HG02571 (cell line): ENCODE data around the gene CHAT.

ENCODE experiments used
- ATAC-seq: cut with Tn5 transposase; IDR thresholded peaks from one replicate; pipeline ENCODE4 v1.9.1; 2021; ENCODE audit warnings: mild to moderate bottlenecking, moderate library complexity; ENCODE audit not compliant: unreplicated experiment

Gene CHAT

DNA sequence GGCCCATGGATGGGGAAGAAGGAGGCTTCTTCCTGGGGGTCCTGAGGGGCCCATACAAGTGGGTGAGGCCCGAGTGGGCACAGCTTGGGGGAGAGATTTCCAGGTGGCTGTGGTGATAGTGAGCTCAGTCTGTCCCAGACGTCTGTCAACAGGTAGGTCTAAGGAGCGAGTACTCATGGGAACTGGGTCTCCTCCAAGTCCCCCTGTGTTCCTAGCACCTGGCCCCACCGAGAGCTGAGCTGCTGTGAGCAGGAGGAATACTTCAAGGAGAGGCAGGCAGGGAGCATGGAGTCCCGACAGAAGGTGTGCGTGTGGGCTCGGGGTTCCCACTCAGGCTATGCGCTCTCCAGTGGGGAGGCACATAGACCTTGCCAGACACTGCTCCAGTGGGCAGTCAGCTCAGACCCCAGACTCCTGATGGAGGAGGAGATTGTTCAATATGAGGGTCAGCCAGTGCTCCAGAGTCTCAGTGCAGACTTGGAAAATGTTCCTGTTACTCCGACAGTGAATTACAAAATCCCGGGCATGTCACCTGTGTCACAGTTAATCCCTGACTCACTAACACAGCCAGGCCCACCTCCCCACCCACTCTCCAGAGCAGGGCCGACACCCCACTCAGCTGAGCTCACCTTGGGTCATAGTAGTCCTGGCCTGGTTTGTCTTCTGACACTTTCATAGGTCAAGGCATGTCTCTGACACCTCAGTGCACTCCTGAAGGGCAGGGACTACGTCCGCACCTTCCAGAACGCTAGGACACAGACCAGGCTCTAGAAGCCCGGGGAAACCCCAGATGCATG is 37.4 kb downstream of the CHAT start:
- no peak for ATAC-seq

DNA sequence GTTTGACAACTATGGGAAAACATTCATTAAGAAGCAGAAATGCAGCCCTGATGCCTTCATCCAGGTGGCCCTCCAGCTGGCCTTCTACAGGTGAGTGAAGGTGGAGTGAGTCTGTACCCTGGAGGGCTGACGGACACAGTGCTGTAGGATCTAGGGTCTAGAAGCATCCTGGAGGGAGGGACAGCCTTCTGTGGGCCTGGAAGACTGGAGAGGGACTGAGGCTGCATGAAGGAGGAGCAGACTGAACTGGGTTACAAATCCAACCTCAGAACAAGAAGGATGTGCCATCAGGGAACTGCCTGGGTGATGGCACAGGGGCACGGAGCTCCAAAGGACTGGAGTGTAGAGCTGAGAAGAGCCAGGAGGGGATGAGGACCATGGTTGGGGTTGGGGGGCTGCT is 38.1 kb downstream of the CHAT start:
- ATAC-seq = no peak

DNA sequence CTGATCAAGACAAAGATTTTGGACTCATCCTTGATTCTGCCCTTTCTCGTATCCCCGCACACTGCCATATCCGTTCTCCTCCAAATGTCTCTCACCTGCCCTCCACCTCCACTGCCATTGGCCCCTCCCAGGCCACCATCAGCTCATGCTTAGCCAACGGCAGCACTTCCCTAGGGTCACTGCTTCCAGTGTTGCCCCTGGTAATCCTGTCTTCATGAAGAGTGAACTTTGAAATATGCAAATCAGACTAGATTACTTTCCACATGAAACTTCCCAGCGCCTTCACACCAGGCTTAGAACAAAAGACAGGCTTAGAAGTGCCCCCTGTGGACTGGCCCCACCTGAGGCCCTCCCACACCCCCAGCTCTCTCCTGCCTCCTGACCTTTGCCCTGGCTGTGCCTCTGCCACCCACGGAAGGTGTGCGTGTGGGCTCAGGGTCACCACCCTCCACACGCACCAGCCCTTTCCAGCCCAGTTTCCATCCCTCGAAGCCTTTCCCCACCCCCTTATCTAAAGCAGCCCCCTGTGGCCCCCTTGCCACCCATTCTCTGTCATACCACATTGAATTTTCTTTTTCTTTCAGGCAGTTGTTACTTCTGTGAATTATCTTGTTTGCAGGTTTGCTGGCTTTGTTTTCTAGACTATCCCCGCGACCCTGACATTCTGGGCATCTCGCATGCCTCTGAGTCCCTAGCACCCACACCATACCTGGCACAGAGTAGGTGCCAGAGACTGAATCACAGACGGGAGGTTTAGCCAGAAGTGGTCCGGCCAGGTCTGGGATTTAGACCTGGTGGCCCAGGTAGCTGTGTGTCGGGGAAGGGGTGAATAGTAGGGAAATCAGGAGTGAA is 38.8 kb downstream of the CHAT start:
- no peak for ATAC-seq

DNA sequence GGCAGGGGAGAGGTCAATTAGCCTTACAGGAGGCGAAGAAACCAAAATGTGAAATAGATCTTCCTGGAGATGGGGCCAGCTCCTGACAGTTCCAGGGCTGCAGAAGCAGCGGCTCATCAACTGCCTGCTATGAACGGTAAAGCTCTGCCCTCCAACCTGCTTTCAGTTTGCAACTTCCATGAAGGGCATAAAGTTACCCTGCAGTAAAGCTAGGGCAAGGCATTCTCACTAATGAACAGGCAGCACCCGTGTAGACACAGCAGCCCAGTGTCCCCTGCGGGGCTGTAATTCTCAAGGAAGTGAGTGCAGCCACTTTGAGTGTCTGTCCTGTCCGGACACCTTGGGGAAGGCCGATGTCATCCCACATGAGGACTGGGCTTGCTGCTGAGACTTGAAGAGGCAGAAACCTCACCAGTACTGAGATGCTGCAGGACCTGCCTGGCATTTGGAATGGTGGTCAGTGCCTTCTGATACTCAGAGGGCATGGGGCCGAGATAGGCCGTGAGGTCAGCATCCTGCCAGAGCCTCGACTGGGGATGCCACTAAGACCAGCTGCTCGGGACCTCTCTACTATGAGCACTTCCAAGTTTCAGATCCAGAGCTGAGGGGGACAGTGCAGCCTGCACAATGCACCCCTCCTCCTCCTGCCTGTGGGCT is 39.6 kb downstream of the CHAT start:
- no peak for ATAC-seq

DNA sequence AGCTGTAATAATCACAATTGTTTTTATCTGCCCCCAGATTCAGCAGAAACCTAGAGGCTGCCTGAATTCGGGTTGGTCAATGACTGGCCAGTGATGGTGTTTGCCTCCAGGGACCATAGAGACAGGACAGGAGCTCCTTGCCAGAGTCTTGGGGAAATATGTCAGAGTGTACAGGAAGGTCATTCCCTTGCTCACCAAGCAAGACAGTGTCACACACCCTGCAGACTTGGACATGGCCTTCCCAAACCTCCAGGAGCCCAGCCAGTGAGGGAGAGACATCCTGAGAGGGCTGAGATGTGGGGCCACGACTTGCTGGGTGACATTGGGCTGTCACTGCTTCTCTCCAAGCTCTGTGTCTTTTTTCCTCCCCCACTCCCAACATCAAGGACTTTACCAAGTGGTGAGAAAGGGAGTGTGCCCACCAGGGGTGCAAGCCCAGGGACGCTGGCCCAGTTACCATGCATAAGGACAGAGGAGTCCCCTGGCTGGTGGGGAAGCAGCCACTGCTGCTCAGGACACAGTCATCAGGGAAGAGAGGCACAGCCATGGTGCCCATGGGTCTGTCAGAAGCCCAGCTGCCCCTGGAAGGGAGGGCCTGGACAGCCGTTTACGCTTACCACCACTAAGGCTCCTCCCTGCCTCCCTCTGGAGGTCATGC is 40.3 kb downstream of the CHAT start:
- ATAC-seq = no peak

DNA sequence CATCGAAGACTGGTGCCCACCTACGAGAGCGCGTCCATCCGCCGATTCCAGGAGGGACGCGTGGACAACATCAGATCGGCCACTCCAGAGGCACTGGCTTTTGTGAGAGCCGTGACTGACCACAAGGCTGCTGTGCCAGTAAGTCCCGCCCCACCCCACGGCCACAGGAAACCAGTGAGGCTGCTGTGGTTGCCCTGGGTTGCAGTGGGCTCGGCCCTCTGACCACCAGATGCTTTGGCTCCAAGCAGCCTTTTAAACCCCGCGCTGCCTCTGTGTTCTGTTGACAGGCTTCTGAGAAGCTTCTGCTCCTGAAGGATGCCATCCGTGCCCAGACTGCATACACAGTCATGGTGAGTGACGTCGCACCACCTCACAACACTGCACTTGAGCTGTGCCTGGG is 41.3 kb downstream of the CHAT start:
- no peak for ATAC-seq

DNA sequence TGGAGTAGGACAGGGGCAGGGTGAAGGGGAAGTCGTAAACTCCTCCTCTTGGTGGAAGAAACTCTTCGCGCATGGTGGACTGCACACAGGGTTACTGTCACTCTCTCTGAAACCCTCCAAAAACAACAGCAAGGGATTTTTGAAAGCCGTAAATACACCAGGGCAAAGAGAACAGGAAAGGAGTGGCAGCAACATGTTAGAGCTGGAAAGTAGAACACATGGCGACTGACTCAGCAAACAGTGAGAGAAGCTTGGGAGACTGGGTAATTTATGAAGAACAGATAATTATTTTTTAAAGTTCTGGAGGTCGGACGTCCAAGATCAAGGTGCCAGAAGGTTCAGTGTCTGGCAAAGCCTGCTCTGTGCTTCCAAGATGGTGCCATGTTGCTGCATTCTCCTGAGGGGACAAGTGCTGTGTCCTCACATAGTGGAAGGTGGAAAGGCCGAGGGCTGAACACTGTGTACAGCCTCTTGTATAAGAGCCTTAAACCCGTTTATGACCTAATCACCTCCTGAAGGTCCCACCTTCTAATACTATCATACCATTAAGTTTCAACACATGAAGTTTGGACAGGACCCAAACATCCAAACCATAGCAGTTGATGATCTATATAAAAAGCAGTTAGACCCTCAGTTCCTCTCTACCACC is 43.1 kb downstream of the CHAT start:
- no peak for ATAC-seq

DNA sequence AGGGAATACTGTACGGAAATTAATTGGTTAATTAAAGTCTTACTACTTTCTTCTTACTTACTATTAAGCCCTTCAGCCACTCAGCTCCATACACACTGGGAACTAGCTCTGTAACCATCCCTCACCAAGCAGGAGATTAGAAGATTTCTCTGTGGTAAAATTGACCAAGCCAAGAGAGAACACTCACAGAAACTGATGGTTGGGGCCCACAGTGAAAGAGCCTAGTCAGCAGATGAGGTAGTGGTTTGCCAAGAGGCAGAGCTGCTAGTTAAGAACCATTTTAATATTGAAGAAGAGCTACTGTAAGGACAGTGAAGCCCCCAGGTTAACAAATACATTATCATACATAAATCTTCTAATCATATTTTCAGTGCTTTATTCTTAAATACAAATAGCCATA is 43.8 kb downstream of the CHAT start:
- no peak for ATAC-seq

DNA sequence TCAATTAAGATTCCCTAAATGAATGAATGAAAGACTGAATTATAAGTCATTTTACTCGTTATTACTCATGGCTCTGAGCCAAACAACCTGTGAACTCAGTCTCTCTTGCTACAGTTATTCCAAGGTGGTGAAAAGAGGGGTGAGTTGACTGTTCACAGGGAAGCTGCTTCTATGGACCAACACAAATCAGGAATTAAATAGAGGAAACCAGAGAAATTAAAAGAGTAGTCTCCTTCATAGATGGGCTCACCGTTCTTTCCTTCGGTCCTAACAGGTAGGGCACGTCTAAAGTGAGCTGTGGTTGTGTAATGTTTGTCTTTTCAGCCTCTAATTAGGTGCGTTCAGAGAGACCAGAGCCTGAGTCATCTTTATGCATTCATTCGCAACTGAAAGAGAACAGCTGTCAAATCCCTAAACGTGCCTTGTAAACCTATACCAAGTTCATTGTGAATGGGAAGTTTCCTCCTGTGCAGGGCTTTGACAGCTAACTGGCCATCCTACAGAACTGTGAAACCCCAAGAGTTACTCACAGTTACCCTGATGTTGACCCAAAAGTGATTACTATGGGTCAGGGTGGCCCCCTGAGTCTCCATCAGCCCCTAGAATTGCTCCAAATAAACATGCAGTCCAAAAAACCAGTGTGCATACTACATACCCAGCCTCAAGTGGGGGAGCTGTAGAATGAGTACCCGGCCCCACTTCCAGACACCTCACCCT is 47.5 kb downstream of the CHAT start:
- ATAC-seq = no peak

DNA sequence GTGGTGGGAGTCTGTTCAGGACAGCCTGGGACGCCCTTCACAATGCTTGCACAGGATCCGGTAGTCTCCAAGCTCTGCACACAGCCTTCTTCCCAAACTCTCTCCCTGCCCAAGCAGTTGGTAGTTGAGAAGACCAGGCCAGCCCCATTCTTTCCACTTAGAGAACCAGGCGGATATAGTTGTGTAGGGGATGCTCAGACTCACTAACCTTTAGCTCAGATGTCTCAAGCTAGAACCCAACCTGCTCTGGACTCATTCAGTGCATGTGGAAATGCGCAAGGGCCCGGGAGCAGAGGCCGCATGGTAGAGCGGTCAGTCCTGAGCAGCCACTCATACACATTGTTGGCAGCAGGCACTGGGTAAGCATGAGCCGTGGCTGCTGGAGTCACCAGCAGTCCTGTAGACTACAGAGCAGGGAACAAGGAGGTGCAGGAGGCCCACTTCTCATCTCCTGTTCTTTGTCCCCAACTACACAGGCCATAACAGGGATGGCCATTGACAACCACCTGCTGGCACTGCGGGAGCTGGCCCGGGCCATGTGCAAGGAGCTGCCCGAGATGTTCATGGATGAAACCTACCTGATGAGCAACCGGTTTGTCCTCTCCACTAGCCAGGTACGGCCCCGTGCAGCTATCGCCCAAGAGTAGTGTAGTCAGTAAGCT is 48.5 kb downstream of the CHAT start:
- ATAC-seq = no peak

DNA sequence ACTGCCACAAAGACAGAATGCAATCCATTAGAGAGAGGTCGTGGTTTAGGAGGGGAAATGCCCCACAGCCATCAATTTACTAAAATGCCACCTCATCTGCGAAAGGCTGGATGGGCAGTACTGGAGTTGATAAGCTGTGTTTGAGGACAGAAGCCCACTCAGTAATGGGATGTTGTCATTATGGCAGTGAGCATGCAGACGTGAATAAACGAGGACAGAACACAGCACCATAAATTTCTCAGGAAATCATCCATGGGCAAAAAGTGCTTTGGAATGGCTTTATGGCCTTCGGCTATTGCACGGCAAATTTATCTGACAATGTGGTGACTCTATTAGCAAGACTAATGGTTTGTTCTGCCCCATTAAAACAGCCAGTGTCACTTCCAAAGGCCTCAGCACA is 49.8 kb downstream of the CHAT start:
- no peak for ATAC-seq

DNA sequence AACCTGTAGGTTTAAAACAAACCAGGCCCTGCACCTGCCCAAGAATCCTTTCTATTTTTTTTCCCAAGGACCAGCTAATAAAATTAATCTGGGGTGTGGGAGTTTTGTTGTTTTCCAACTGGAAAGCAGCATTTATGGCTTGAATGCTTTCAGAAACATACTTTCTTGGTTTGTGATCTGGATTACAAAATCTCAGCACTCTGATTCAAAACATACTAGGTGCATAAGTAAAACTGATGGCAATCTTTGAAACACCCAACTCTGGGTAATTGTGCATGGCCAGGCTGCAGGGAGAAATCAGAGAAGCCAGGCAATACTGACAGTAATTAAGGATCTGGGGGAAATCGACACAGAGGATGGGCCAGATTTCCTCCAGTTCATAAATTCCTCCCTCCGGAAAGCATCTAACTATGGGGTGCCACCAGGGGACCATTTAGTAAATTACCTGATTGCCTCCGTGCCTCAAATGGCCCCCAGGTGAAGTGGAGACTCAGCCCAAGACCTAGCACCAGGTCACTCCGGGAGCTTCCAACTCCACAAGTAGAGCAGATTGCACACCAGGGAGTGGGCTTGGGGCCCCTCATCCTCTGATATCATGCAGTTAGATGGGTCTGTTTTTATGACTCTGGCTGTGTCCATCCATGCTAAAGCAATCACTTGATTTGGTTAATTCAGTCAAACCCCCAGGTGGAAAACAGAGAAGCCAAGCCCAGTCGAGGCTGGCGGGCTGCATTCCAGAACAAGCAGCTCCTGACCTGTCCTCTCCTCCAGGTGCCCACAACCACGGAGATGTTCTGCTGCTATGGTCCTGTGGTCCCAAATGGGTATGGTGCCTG is 50.4 kb downstream of the CHAT start:
- ATAC-seq = no peak

DNA sequence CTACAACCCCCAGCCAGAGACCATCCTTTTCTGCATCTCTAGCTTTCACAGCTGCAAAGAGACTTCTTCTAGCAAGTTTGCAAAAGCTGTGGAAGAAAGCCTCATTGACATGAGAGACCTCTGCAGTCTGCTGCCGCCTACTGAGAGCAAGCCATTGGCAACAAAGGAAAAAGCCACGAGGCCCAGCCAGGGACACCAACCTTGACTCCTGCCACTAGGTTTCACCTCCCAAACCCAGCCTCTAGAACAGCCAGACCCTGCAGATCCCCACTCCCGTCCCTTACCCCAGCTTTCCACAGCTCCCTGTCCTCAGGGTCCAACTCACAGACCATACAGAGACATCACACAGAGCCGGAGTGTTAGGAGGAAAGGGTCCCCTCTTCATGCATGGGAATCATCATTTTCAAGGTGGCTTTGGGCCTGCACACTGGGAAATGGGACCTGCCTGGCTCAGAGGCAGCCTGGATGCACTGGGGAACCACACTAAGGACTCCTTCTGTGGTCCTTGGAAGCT is 51.1 kb downstream of the CHAT start:
- ATAC-seq = no peak

DNA sequence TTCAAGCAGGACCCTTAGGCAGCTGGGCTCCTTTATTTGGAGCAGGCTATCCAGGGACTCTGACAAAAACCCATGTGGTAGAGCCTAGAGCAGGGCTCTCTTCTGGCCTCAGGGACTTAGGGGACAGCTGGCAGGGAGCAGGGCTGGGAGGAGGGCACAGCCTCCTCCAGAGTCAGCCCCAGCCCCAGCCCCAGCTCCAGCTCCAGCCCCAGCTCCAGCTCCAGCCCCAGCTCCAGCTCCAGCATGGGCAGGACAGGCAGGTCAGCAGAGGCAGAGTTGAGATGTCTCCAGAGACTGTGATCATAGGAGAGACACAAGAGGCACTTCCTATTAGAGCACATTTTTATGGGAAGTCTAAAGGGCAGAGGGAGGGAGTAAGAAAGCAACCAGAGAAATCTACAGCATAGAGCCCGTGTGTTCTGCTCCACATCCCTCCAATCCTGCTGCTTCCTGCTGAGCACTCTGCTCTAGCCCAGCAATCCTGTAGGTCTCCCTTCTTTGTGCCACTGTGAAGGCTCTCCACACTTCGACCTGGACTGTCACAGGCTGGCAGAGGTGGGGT is 52.3 kb downstream of the CHAT start:
- no peak for ATAC-seq

DNA sequence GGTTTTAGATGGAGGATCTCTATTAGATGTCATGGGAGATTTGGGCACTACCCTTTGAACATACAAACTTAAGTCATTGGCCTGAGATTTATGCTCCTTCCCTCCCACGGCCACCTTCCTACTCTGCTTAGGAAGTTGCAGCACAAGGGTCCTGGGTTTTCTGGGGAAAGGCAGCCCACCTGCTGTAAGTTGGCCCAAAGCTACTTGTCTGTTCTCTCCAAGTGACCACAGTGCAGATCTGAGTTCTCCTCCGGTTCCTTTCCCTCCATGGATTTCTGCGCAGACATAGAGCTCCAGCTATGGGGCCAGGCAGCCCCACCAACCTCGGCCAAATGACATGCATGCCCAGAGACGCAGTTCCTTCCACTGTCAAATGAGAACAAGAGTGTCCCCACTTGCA is 52.8 kb downstream of the CHAT start:
- no peak for ATAC-seq

DNA sequence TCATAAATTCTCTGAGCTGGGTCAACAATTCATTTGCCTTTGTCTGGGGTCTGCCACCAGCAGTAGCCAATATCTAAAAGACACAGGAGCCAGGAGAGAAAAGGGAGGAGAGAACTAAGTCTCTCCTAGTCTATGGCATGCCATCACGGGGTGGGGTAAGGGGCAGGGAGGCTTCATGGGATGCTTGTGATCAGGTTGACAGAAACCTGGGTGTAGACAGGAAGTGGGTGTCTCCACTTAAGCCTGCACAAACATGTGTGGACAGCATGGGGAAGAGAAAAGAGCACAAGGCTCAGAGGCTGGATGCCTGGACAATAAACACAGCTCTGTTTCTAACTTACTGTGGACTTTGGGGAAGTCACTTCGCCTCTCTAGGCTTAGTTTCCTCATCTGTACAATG is 54.2 kb downstream of the CHAT start:
- no peak for ATAC-seq

DNA sequence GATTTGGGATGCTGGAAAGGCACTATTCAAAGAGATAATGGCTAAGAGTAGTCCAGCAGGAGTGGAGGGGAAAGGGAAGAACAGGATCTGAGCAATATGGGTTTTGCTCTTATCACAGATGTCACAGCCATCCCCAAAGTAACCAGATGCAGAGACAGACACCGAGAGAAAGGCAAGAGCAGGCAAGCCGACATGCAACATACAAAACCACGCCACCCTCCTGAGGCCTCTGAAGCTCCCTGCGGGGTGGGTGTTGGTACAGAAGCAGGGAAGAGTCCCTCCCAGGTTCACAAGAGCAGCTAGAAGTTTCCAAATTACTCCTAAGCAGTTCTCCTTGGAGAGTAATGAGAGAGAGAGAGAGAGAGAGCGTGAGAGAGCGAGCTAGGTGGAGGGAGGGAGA is 54.8 kb downstream of the CHAT start:
- no peak for ATAC-seq

DNA sequence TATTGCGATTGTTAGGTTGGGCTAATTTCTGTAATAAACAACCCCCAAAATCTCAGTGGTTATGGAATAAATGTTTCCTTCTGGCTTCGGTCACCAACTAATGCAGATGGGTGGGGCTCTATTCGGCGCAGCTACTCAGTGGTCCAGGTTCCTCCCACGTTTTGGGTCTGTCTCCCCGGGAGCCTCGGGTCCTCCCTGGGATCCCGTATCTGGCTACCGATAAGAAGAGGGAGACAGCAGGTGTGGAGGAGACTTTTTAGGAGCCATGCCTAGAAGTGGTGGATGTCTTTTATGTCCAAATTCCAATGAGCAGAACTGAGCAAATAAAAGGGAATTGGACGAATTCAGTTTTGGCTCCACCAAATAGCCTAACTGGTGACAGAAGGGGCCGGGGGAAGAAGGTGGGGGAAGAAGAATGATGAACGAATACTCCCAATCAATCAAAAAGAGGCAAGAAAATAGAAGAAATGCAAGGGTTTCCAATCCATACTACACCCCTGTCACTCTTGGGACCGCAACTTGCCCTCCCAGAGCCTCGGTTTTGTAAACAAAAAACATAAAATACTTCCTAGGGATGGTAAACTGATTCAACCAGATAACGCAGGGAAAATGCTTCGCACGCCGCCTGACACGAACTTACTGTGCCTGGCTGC is 65.1 kb downstream of the CHAT start:
- no peak for ATAC-seq
